ENCODE results near the gene REEP3.
"Not testable (repeated sequence)": the region's sequence is repeated elsewhere in the genome, so short reads cannot be mapped to it uniquely, and the experiment has no call there.

Gene REEP3

GRCh38 chr10:63657761-63658160 lies 136.6 kb downstream of the REEP3 start:
- H3K9me3 Mint-ChIP-seq: no peaks in the 10 kb centered on the region
- peaks cover 8% of the 10 kb centered on the region for H3K27me3 Mint-ChIP-seq (ENCODE audit: low read depth)
- H3K36me3 Mint-ChIP-seq (ENCODE audit: low read depth): no peaks in the 10 kb centered on the region
- H3K4me3 Mint-ChIP-seq: no peak overlapping the region
- no peaks in the 10 kb centered on the region for H3K4me1 Mint-ChIP-seq (ENCODE audit: low read depth)
- no peak overlapping the region for H3K27ac Mint-ChIP-seq

GRCh38 chr10:63660941-63661340 lies 139.7 kb downstream of the REEP3 start:
- H3K9me3 Mint-ChIP-seq; H3K36me3 Mint-ChIP-seq (ENCODE audit: low read depth); H3K27ac Mint-ChIP-seq; H3K27me3 Mint-ChIP-seq (ENCODE audit: low read depth); H3K4me1 Mint-ChIP-seq (ENCODE audit: low read depth); H3K4me3 Mint-ChIP-seq: not testable (repeated sequence)

- Mint-ChIP-seq H3K4me1 (ENCODE audit: low read depth) (no peaks in the 10 kb centered on the region), H3K9me3 (no peaks in the 10 kb centered on the region), H3K36me3 (ENCODE audit: low read depth) (no peaks in the 10 kb centered on the region), H3K4me3 (no peak overlapping the region), H3K27me3 (ENCODE audit: low read depth) (peaks cover 4% of the 10 kb centered on the region), H3K27ac (no peak overlapping the region)
Observed at GRCh38 chr10:63661347-63661746, 140.1 kb downstream of the REEP3 start.

GRCh38 chr10:63664341-63664885 lies 143.2 kb downstream of the REEP3 start:
- no peaks in the 10 kb centered on the region for H3K9me3 Mint-ChIP-seq
- H3K4me1 Mint-ChIP-seq (ENCODE audit: low read depth): no peaks in the 10 kb centered on the region
- H3K27ac Mint-ChIP-seq: no peak overlapping the region
- peaks cover 4% of the 10 kb centered on the region for H3K27me3 Mint-ChIP-seq (ENCODE audit: low read depth)
- H3K36me3 Mint-ChIP-seq (ENCODE audit: low read depth): no peaks in the 10 kb centered on the region
- no peak overlapping the region for H3K4me3 Mint-ChIP-seq

- H3K4me3 Mint-ChIP-seq; H3K27me3 Mint-ChIP-seq (ENCODE audit: low read depth); H3K9me3 Mint-ChIP-seq; H3K27ac Mint-ChIP-seq; H3K36me3 Mint-ChIP-seq (ENCODE audit: low read depth); H3K4me1 Mint-ChIP-seq (ENCODE audit: low read depth): not testable (repeated sequence)
Observed at GRCh38 chr10:63665006-63665580, 143.9 kb downstream of the REEP3 start.

- no peak overlapping the region for H3K4me3 Mint-ChIP-seq
- no peaks in the 10 kb centered on the region for H3K9me3 Mint-ChIP-seq
- no peaks in the 10 kb centered on the region for H3K4me1 Mint-ChIP-seq (ENCODE audit: low read depth)
- H3K27me3 Mint-ChIP-seq (ENCODE audit: low read depth): peaks cover 6% of the 10 kb centered on the region
- H3K36me3 Mint-ChIP-seq (ENCODE audit: low read depth): no peaks in the 10 kb centered on the region
- no peak overlapping the region for H3K27ac Mint-ChIP-seq
Observed at GRCh38 chr10:63665670-63666134, 144.5 kb downstream of the REEP3 start.

GRCh38 chr10:63666836-63667383 lies 145.7 kb downstream of the REEP3 start:
- Mint-ChIP-seq H3K4me3 (no peak overlapping the region), H3K27ac (no peak overlapping the region), H3K36me3 (ENCODE audit: low read depth) (no peaks in the 10 kb centered on the region), H3K4me1 (ENCODE audit: low read depth) (no peaks in the 10 kb centered on the region), H3K27me3 (ENCODE audit: low read depth) (peaks cover 17% of the 10 kb centered on the region), H3K9me3 (no peaks in the 10 kb centered on the region)

GRCh38 chr10:63667596-63668480 lies 146.6 kb downstream of the REEP3 start:
- Mint-ChIP-seq H3K27ac (no peak overlapping the region), H3K4me1 (ENCODE audit: low read depth) (no peaks in the 10 kb centered on the region), H3K4me3 (no peak overlapping the region)

GRCh38 chr10:63670291-63670898 lies 149.2 kb downstream of the REEP3 start:
- H3K27me3 Mint-ChIP-seq (ENCODE audit: low read depth): peaks cover 21% of the 10 kb centered on the region
- H3K4me3 Mint-ChIP-seq: no peak overlapping the region
- H3K27ac Mint-ChIP-seq: no peak overlapping the region
- no peaks in the 10 kb centered on the region for H3K9me3 Mint-ChIP-seq
- H3K36me3 Mint-ChIP-seq (ENCODE audit: low read depth): no peaks in the 10 kb centered on the region
- H3K4me1 Mint-ChIP-seq (ENCODE audit: low read depth): no peaks in the 10 kb centered on the region

More at GRCh38 chr10:63667596-63668480, 146.6 kb downstream of the REEP3 start:
- Mint-ChIP-seq H3K9me3 (no peaks in the 10 kb centered on the region), H3K27me3 (ENCODE audit: low read depth) (peaks cover 18% of the 10 kb centered on the region), H3K36me3 (ENCODE audit: low read depth) (no peaks in the 10 kb centered on the region)

- H3K4me3 Mint-ChIP-seq: no peak overlapping the region
- no peaks in the 10 kb centered on the region for H3K9me3 Mint-ChIP-seq
- H3K36me3 Mint-ChIP-seq (ENCODE audit: low read depth): no peaks in the 10 kb centered on the region
- peaks cover 21% of the 10 kb centered on the region for H3K27me3 Mint-ChIP-seq (ENCODE audit: low read depth)
- no peaks in the 10 kb centered on the region for H3K4me1 Mint-ChIP-seq (ENCODE audit: low read depth)
- H3K27ac Mint-ChIP-seq: peak overlapping the region; percentile 57
Observed at GRCh38 chr10:63671317-63671937, 150.2 kb downstream of the REEP3 start.

GRCh38 chr10:63672491-63672890 lies 151.3 kb downstream of the REEP3 start:
- Mint-ChIP-seq H3K4me3 (no peak overlapping the region), H3K27me3 (ENCODE audit: low read depth) (peaks cover 21% of the 10 kb centered on the region), H3K27ac (no peak overlapping the region), H3K4me1 (ENCODE audit: low read depth) (no peaks in the 10 kb centered on the region), H3K9me3 (no peaks in the 10 kb centered on the region), H3K36me3 (ENCODE audit: low read depth) (no peaks in the 10 kb centered on the region)

GRCh38 chr10:63673246-63673645 lies 152.0 kb downstream of the REEP3 start:
- no peak overlapping the region for H3K27ac Mint-ChIP-seq
- H3K9me3 Mint-ChIP-seq: no peaks in the 10 kb centered on the region
- H3K27me3 Mint-ChIP-seq (ENCODE audit: low read depth): peaks cover 21% of the 10 kb centered on the region
- no peaks in the 10 kb centered on the region for H3K36me3 Mint-ChIP-seq (ENCODE audit: low read depth)
- no peaks in the 10 kb centered on the region for H3K4me1 Mint-ChIP-seq (ENCODE audit: low read depth)
- H3K4me3 Mint-ChIP-seq: no peak overlapping the region

GRCh38 chr10:63673846-63674245 lies 152.6 kb downstream of the REEP3 start:
- Mint-ChIP-seq H3K27me3 (ENCODE audit: low read depth) (peaks cover 21% of the 10 kb centered on the region), H3K4me3 (no peak overlapping the region), H3K36me3 (ENCODE audit: low read depth) (no peaks in the 10 kb centered on the region), H3K4me1 (ENCODE audit: low read depth) (no peaks in the 10 kb centered on the region), H3K27ac (no peak overlapping the region), H3K9me3 (no peaks in the 10 kb centered on the region)

Measured in T-helper 1 cell treated with Interleukin-12 subunit alpha and Interleukin-12 subunit beta and Interleukin-4 antibody, amounts not matched to agents 30 μg/mL and 1 μg/mL, for 36 hours (primary cell).